Tibial nerve (tissue), 4 donors: ENCODE measurements around the gene ADGRB3. TPM values are rescaled to one million over a fixed set of nuclear protein-coding genes. Genes with fewer than 3 reads are reported as not detected.
"Not testable (repeated sequence)": the region's sequence is repeated elsewhere in the genome, so short reads cannot be mapped to it uniquely, and the experiment has no call there.

ENCODE experiments used
- DNase-seq, 2 donors: peaks; one replicate each; pipeline ENCODE4 v3.0.0-alpha.2; 2019; ENCODE audit warnings: low spot score in 2 of 2
- H3K27ac ChIP-seq, 4 donors: fragments of 200-600 bp; sonication (generic) in 3 of 4; one replicate each; pipeline ENCODE4 v1.5.1; 2017 to 2019; ENCODE audit warnings: mild to moderate bottlenecking in 1 of 4
- H3K27me3 ChIP-seq, 2 donors: fragments of 200-600 bp; sonication (generic) in 1 of 2; one replicate each; pipeline versions ENCODE4 v1.5.1 to v1.6.0; 2017 to 2019
- H3K36me3 ChIP-seq, 3 donors: fragments of 200-600 bp; sonication (generic); one replicate each; pipeline ENCODE4 v1.5.1; 2018 to 2019
- H3K4me1 ChIP-seq, 4 donors: fragments of 200-600 bp; sonication (generic) in 3 of 4; one replicate each; pipeline ENCODE4 v1.5.1; 2017 to 2019
- H3K4me3 ChIP-seq, 4 donors: fragments of 200-600 bp; sonication (generic) in 3 of 4; one replicate each; pipeline ENCODE4 v1.5.1; 2017 to 2019; ENCODE audit warnings: mild to moderate bottlenecking in 1 of 4, moderate library complexity in 1 of 4
- H3K9me3 ChIP-seq, 4 donors: fragments of 200-600 bp; sonication (generic) in 3 of 4; one replicate each; pipeline ENCODE4 v1.5.1; 2017 to 2019
- EP300 ChIP-seq, 2 donors: sonication (generic); formaldehyde crosslinking; IDR thresholded peaks; one replicate each; pipeline ENCODE4 v1.6.1; 2017; ENCODE audit warnings: antibody characterized with exemption in 2 of 2, mild to moderate bottlenecking in 1 of 2
- POLR2A ChIP-seq, 2 donors: fragments of 450-650 bp; IDR thresholded peaks; one replicate each; pipeline ENCODE4 v1.6.1; 2017; ENCODE audit warnings: antibody characterized with exemption in 2 of 2, mild to moderate bottlenecking in 2 of 2, moderate library complexity in 2 of 2
- WGBS, 2 donors: methylation state at CpG; one replicate each; pipeline ENCODE4 v1.1.5; 2018; 5-methylcytosine and 5-hydroxymethylcytosine counted together
- total RNA-seq, 4 donors: library from RNA; depleted of rRNA; stranded (reverse); fragments of >200 nt; gene quantifications; one replicate each; pipeline ENCODE4 v1.1.0, GENCODE V29; 2016
- TF ChIP-seq, protein P1 (sequence below), 5 experiments: fragments of 200-600 bp in 3 of 5; fragments of 450-650 bp in 2 of 5; sonication (generic) in 3 of 5; IDR thresholded peaks; one replicate each; pipeline ENCODE4 v1.5.1; 2016 to 2019; ENCODE audit warnings: antibody characterized with exemption in 5 of 5, mild to moderate bottlenecking in 3 of 5, moderate library complexity in 2 of 5

ADGRB3 gene
- total RNA-seq, 4 donors from 2014 or later = 9.0 to 17.9 (median 11.4) TPM

- WGBS, 2 donors = 6 to 7% methylated on average over 2 of the region's 2 CpGs
- peaks cover 0 to 17% (median 5%) of the 10 kb centered on the region in 4 donors for H3K4me1 ChIP-seq
- no peak for DNase-seq
- TF ChIP-seq EP300 (IDR thresholded peaks at IDR 0.05) = no peak
- TF ChIP-seq, protein P1, sequence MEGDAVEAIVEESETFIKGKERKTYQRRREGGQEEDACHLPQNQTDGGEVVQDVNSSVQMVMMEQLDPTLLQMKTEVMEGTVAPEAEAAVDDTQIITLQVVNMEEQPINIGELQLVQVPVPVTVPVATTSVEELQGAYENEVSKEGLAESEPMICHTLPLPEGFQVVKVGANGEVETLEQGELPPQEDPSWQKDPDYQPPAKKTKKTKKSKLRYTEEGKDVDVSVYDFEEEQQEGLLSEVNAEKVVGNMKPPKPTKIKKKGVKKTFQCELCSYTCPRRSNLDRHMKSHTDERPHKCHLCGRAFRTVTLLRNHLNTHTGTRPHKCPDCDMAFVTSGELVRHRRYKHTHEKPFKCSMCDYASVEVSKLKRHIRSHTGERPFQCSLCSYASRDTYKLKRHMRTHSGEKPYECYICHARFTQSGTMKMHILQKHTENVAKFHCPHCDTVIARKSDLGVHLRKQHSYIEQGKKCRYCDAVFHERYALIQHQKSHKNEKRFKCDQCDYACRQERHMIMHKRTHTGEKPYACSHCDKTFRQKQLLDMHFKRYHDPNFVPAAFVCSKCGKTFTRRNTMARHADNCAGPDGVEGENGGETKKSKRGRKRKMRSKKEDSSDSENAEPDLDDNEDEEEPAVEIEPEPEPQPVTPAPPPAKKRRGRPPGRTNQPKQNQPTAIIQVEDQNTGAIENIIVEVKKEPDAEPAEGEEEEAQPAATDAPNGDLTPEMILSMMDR (IDR thresholded peaks at IDR 0.05) = peak in 4 of 5 experiments; percentile 8 to 32 (median 26)
- no peaks in the 10 kb centered on the region for H3K27me3 ChIP-seq
- no peaks in the 10 kb centered on the region for H3K9me3 ChIP-seq
- H3K4me3 ChIP-seq = no peak overlapping the region
- no peak overlapping the region for H3K27ac ChIP-seq
- H3K36me3 ChIP-seq = no peaks in the 10 kb centered on the region
Observed at GRCh38 chr6:68975064-68975463, 340.0 kb downstream of the ADGRB3 start.

GRCh38 chr6:68975816-68976215 is 340.7 kb downstream of the ADGRB3 start:
- no peaks in the 10 kb centered on the region for H3K27me3 ChIP-seq
- H3K36me3 ChIP-seq = no peaks in the 10 kb centered on the region
- TF ChIP-seq POLR2A (IDR thresholded peaks at IDR 0.05) (no peak), EP300 (IDR thresholded peaks at IDR 0.05) (no peak)
- TF ChIP-seq, protein P1 (IDR thresholded peaks at IDR 0.05) = no peak
- DNase-seq = no peak
- H3K9me3 ChIP-seq = no peaks in the 10 kb centered on the region
- H3K27ac ChIP-seq = no peak overlapping the region
- H3K4me3 ChIP-seq = no peak overlapping the region
- peaks cover 0 to 17% (median 5%) of the 10 kb centered on the region in 4 donors for H3K4me1 ChIP-seq

DNA sequence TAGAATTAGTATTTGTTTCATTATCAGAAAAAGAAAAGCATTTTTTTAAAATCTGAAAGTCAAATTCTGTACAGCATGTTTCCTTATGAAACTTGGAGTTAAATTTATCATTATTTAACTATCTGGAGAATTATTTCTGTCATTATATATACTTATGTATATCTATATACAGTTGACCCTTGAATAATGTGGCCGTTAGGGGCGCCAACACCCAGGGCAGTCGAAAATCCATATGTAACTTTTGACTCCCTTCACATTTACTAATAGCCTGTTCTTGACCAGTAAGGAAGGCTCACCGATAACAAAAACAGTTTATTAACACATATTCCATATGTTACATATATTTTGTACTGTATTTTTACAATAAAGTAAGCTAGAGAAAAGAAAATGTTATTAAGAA is 341.2 kb downstream of the ADGRB3 start:
- TF ChIP-seq, protein P1 (IDR thresholded peaks at IDR 0.05) = no peak
- no peak for TF ChIP-seq POLR2A (IDR thresholded peaks at IDR 0.05)
- no peak for TF ChIP-seq EP300 (IDR thresholded peaks at IDR 0.05)
- Histone ChIP-seq H3K9me3 (no peaks in the 10 kb centered on the region), H3K36me3 (no peaks in the 10 kb centered on the region), H3K27ac (no peak overlapping the region), H3K4me3 (no peak overlapping the region), H3K27me3 (no peaks in the 10 kb centered on the region), H3K4me1 (peaks cover 0 to 17% (median 5%) of the 10 kb centered on the region in 4 donors)
- DNase-seq = no peak
- 68 to 74% methylated on average over 4 of the region's 4 CpGs for WGBS, 2 donors

DNA sequence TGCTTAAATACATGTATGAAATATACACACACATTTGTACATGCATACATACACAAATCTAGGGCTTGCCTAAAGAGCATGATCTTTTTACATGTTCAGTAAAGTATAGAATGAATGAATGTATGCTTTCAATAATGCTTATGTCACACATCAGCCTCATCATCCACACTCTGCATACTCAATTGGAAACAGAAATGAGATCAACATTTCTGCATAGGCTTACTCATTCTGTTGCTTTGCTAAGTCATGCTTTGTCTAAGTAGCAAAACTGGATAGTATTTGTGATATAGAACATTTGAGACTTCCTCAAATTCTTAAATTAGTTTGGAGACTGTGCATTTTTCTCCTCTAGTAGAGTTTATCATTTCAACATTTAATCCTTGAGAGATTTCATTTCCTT is 343.3 kb downstream of the ADGRB3 start:
- TF ChIP-seq EP300 (IDR thresholded peaks at IDR 0.05) = no peak
- no peak for TF ChIP-seq POLR2A (IDR thresholded peaks at IDR 0.05)
- TF ChIP-seq, protein P1 (IDR thresholded peaks at IDR 0.05) = no peak
- no peaks in the 10 kb centered on the region for H3K27me3 ChIP-seq
- peaks cover 0 to 17% (median 5%) of the 10 kb centered on the region in 4 donors for H3K4me1 ChIP-seq
- H3K36me3 ChIP-seq = no peaks in the 10 kb centered on the region
- no peak overlapping the region for H3K4me3 ChIP-seq
- no peaks in the 10 kb centered on the region for H3K9me3 ChIP-seq
- DNase-seq = no peak
- no peak overlapping the region for H3K27ac ChIP-seq

DNA sequence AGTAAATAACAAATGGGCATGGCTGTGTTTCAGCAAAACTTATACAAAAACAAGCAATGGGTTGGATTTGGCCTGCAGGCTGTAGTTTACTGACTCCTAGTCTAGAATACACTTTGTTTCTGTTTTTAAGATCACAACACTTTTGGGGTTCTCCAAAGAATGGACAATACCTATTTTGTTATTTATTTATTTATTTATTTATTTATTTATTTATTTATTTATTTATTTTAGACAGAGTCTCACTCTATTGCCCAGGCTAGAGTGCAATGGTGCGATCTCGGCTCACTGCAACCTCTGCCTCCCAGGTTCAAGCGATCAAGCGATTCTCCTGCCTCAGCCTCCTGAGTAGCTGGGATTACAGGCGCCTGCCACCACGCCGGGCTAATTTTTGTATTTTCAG is 346.6 kb downstream of the ADGRB3 start:
- not testable (repeated sequence) for H3K36me3 ChIP-seq, DNase-seq, H3K4me1 ChIP-seq, H3K4me3 ChIP-seq, H3K27ac ChIP-seq, H3K9me3 ChIP-seq, H3K27me3 ChIP-seq
- 94% methylated on average over 7 of the region's 7 CpGs for WGBS, 2 donors

- WGBS, 2 donors = 87 to 89% methylated on average over 2 of the region's 2 CpGs
- no peaks in the 10 kb centered on the region for H3K27me3 ChIP-seq
- no peak for DNase-seq
- H3K36me3 ChIP-seq = no peaks in the 10 kb centered on the region
- H3K9me3 ChIP-seq = no peaks in the 10 kb centered on the region
- TF ChIP-seq, protein P1 (IDR thresholded peaks at IDR 0.05) = no peak
- no peak for TF ChIP-seq EP300 (IDR thresholded peaks at IDR 0.05)
- no peak for TF ChIP-seq POLR2A (IDR thresholded peaks at IDR 0.05)
- no peak overlapping the region for H3K4me3 ChIP-seq
- no peak overlapping the region for H3K27ac ChIP-seq
- H3K4me1 ChIP-seq = no peaks in the 10 kb centered on the region
Observed at GRCh38 chr6:68988698-68989097, 353.6 kb downstream of the ADGRB3 start.
